LoVo (cell line): ENCODE measurements around the gene ZNF415.
A peak's percentile ranks its signal among the peaks of the same experiment; 100 is the strongest.
"Not testable (repeated sequence)": the region's sequence is repeated elsewhere in the genome, so short reads cannot be mapped to it uniquely, and the experiment has no call there.

Source experiments
- DNase-seq: peaks from one replicate; pipeline ENCODE4 v3.0.0-alpha.2; 2016; ENCODE audit warnings: low spot score

ZNF415 gene

GRCh38 chr19:53102756-53103233 lies 29.9 kb downstream of the ZNF415 start:
- peak; percentile 8 for DNase-seq

GRCh38 chr19:53102206-53102755 lies 30.4 kb downstream of the ZNF415 start:
- DNase-seq, result no peak

- DNase-seq, result no peak
These were observed 31.2 kb downstream of the ZNF415 start for GRCh38 chr19:53101518-53101917.

GRCh38 chr19:53098570-53098969 lies 34.1 kb downstream of the ZNF415 start:
- DNase-seq, result not testable (repeated sequence)

- DNase-seq, result not testable (repeated sequence)
These were observed 35.6 kb downstream of the ZNF415 start for GRCh38 chr19:53096982-53097690.

GRCh38 chr19:53096579-53096978 lies 36.1 kb downstream of the ZNF415 start:
- DNase-seq, result not testable (repeated sequence)

- DNase-seq, result no peak
These were observed 37.7 kb downstream of the ZNF415 start for GRCh38 chr19:53094754-53095575.

- DNase-seq, result no peak
These were observed 40.0 kb downstream of the ZNF415 start for GRCh38 chr19:53092723-53093122.

GRCh38 chr19:53091413-53092254 lies 41.1 kb downstream of the ZNF415 start:
- no peak for DNase-seq

GRCh38 chr19:53088091-53088490 lies 44.6 kb downstream of the ZNF415 start:
- no peak for DNase-seq

- DNase-seq, result no peak
These were observed 45.8 kb downstream of the ZNF415 start for GRCh38 chr19:53086949-53087348.

- DNase-seq, result no peak
These were observed 47.2 kb downstream of the ZNF415 start for GRCh38 chr19:53085496-53085895.

GRCh38 chr19:53082929-53083328 lies 49.8 kb downstream of the ZNF415 start:
- DNase-seq, result no peak

- no peak for DNase-seq
These were observed 53.3 kb downstream of the ZNF415 start for GRCh38 chr19:53079313-53079924.

- no peak for DNase-seq
These were observed 54.0 kb downstream of the ZNF415 start for GRCh38 chr19:53078668-53079067.

- no peak for DNase-seq
These were observed 55.7 kb downstream of the ZNF415 start for GRCh38 chr19:53076984-53077383.

- DNase-seq, result no peak
These were observed 63.9 kb downstream of the ZNF415 start for GRCh38 chr19:53068834-53069233.

- no peak for DNase-seq
These were observed 64.5 kb downstream of the ZNF415 start for GRCh38 chr19:53068199-53068598.

- no peak for DNase-seq
These were observed 74.7 kb downstream of the ZNF415 start for GRCh38 chr19:53057904-53058580.
